ENCODE results near the gene GFI1. TPM values are rescaled to one million over a fixed set of nuclear protein-coding genes. Genes with fewer than 3 reads are reported as not detected.
A peak's percentile ranks its signal among the peaks of the same experiment; 100 is the strongest.
"Not testable (repeated sequence)": the region's sequence is repeated elsewhere in the genome, so short reads cannot be mapped to it uniquely, and the experiment has no call there.

GFI1 gene
- total RNA-seq, 1 experiment from 2014 or later, result 0.31 TPM

DNA sequence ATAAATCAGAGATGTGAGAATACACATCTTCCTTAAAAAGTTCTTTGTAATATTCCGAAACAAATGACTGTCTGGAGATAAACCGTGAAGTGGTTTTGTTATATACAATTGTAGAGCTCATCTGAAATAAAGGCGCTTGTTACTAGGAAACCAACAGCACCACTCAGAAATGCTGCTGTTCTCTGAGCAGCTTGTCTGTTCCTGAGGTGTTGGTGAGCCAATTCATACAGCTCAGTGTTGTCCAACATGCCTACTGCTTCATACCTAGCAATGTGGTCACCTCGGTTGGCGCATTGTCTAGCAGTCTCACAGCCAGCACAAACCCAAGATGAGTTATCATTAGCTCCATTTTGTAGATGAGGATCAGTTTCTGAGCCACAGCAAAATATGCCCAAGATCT is 44.4 kb downstream of the GFI1 start:
- H3K27ac Mint-ChIP-seq (ENCODE audit: unreplicated experiment), result peak overlapping the region; percentile 82
- peaks cover 21% of the 10 kb centered on the region for H3K27me3 Mint-ChIP-seq (ENCODE audit: unreplicated experiment)
- no peak for DNase-seq
- CTCF ChIA-PET, result interaction anchor here (0.6 to 1.1 kb wide), 2 partner anchors 25 to 60 kb away, joined by 3 read pairs; no protein-coding TSS in a partner anchor
- TF ChIP-seq, protein P1, sequence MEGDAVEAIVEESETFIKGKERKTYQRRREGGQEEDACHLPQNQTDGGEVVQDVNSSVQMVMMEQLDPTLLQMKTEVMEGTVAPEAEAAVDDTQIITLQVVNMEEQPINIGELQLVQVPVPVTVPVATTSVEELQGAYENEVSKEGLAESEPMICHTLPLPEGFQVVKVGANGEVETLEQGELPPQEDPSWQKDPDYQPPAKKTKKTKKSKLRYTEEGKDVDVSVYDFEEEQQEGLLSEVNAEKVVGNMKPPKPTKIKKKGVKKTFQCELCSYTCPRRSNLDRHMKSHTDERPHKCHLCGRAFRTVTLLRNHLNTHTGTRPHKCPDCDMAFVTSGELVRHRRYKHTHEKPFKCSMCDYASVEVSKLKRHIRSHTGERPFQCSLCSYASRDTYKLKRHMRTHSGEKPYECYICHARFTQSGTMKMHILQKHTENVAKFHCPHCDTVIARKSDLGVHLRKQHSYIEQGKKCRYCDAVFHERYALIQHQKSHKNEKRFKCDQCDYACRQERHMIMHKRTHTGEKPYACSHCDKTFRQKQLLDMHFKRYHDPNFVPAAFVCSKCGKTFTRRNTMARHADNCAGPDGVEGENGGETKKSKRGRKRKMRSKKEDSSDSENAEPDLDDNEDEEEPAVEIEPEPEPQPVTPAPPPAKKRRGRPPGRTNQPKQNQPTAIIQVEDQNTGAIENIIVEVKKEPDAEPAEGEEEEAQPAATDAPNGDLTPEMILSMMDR (IDR thresholded peaks at IDR 0.05; ENCODE audit: unreplicated experiment), result no peak
- H3K36me3 Mint-ChIP-seq (ENCODE audit: insufficient read depth, unreplicated experiment), result peaks cover 8% of the 10 kb centered on the region
- H3K9me3 Mint-ChIP-seq (ENCODE audit: low read depth, unreplicated experiment), result no peaks in the 10 kb centered on the region
- peak overlapping the region; percentile 87 for H3K4me3 Mint-ChIP-seq (ENCODE audit: low read depth, unreplicated experiment)
- no TSS peak for BruUV-seq (replicated peaks)
- H3K4me1 Mint-ChIP-seq (ENCODE audit: low read depth, unreplicated experiment), result peaks cover 16% of the 10 kb centered on the region
- intact Hi-C loops (cut with micrococcal nuclease; ENCODE audit: unreplicated experiment), result no loop called here

DNA sequence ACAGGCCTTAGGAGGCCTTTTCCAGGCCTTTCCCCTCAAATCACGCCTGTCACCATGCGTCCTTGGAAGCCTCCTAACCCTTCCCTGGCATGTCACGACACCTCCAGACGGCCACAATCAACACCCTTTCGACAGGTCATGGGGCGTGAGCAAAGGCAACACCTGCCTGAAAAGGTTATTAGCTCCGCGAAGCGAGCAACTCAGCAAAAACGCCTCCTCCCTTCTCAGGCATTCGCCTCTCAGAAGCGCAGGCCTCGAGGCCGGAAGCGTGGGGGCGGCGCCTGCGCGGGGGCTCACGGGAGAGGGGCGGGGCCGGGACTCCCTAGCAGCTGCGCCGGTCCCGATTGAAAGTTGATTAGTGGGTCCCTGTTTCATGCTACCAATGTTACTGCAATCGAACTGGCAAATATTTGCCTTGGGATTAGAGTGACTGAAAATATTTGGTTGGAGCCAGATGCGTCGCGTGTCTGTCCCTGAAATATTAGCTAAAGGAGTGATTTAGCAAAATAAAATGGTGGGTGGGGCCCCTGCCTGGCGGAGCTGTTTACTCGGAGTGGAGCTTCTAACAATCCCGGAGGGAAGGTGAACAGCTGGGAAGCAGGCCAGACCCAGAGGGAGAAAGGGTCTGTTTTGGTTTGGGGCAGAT is 44.9 kb downstream of the GFI1 start:
- TF ChIP-seq, protein P1 (IDR thresholded peaks at IDR 0.05; ENCODE audit: unreplicated experiment), result no peak
- peaks cover 16% of the 10 kb centered on the region for H3K27me3 Mint-ChIP-seq (ENCODE audit: unreplicated experiment)
- peaks cover 8% of the 10 kb centered on the region for H3K36me3 Mint-ChIP-seq (ENCODE audit: insufficient read depth, unreplicated experiment)
- H3K4me1 Mint-ChIP-seq (ENCODE audit: low read depth, unreplicated experiment), result peaks cover 16% of the 10 kb centered on the region
- intact Hi-C loops (cut with micrococcal nuclease; ENCODE audit: unreplicated experiment), result no loop called here
- CTCF ChIA-PET, result interaction anchor here (0.6 to 1.1 kb wide), 2 partner anchors 24 to 61 kb away, joined by 3 read pairs; no protein-coding TSS in a partner anchor
- no peaks in the 10 kb centered on the region for H3K9me3 Mint-ChIP-seq (ENCODE audit: low read depth, unreplicated experiment)
- no TSS peak for BruUV-seq (replicated peaks)
- DNase-seq, result peak; percentile 83
- peak overlapping the region; percentile 87 for H3K4me3 Mint-ChIP-seq (ENCODE audit: low read depth, unreplicated experiment)
- peak overlapping the region; percentile 82 for H3K27ac Mint-ChIP-seq (ENCODE audit: unreplicated experiment)

DNA sequence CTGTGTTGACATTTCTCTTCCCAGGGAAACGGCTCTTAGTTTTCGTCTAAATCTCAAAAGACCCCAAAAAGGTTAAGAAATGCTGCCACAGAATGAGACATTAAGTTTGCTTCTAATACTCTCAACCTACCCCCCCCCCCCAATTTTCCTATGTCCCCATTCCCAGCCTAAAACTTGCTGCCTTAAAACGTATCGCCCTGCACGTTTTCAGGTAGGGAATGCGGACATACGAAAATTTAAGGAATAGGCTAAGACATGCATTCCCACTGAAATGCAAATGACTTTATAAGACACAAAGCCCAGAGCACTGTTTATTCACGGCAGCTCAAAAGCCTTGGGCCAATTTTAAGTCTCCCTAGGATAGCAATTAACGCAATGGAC is 45.4 kb downstream of the GFI1 start:
- Mint-ChIP-seq H3K9me3 (ENCODE audit: low read depth, unreplicated experiment) (no peaks in the 10 kb centered on the region), H3K36me3 (ENCODE audit: insufficient read depth, unreplicated experiment) (peaks cover 8% of the 10 kb centered on the region), H3K4me3 (ENCODE audit: low read depth, unreplicated experiment) (peak overlapping the region; percentile 87), H3K27ac (ENCODE audit: unreplicated experiment) (peak overlapping the region; percentile 82), H3K27me3 (ENCODE audit: unreplicated experiment) (peaks cover 10% of the 10 kb centered on the region), H3K4me1 (ENCODE audit: low read depth, unreplicated experiment) (peaks cover 16% of the 10 kb centered on the region)
- BruUV-seq (replicated peaks), result TSS peak; percentile 89
- intact Hi-C loops (cut with micrococcal nuclease; ENCODE audit: unreplicated experiment), result no loop called here
- TF ChIP-seq, protein P1 (IDR thresholded peaks at IDR 0.05; ENCODE audit: unreplicated experiment), result no peak
- no peak for DNase-seq
- CTCF ChIA-PET, result interaction anchor here (1.1 kb wide), 1 partner anchor 24 kb away, joined by 3 read pairs; no protein-coding TSS in a partner anchor

DNA sequence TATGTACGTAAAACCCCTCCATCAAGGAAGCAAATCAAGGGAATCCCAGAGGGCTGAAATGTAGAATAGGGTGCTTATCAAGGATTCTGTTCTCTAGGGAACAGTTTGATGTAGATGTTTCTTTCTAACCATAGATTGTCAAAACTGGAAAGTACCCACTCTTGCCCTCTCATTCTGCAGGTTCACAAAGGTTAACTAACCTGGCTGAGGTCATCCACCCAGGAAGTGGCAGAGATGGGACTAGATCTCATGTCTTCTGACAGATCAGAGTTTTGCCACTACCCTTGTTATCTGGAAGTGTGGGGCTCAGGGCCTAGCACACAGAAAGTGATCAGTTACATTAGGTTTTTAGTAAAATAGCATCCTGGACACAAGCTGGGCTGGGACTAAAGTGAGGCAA is 47.4 kb downstream of the GFI1 start:
- intact Hi-C loops (cut with micrococcal nuclease; ENCODE audit: unreplicated experiment), result no loop called here
- no peak overlapping the region for H3K27ac Mint-ChIP-seq (ENCODE audit: unreplicated experiment)
- H3K4me1 Mint-ChIP-seq (ENCODE audit: low read depth, unreplicated experiment), result peaks cover 12% of the 10 kb centered on the region
- H3K9me3 Mint-ChIP-seq (ENCODE audit: low read depth, unreplicated experiment), result peaks cover 3% of the 10 kb centered on the region
- no TSS peak for BruUV-seq (replicated peaks)
- no peak overlapping the region for H3K4me3 Mint-ChIP-seq (ENCODE audit: low read depth, unreplicated experiment)
- H3K27me3 Mint-ChIP-seq (ENCODE audit: unreplicated experiment), result peaks cover 17% of the 10 kb centered on the region
- no peak for DNase-seq
- TF ChIP-seq, protein P1 (IDR thresholded peaks at IDR 0.05; ENCODE audit: unreplicated experiment), result no peak
- H3K36me3 Mint-ChIP-seq (ENCODE audit: insufficient read depth, unreplicated experiment), result peaks cover 8% of the 10 kb centered on the region
- CTCF ChIA-PET, result no interaction called here

DNA sequence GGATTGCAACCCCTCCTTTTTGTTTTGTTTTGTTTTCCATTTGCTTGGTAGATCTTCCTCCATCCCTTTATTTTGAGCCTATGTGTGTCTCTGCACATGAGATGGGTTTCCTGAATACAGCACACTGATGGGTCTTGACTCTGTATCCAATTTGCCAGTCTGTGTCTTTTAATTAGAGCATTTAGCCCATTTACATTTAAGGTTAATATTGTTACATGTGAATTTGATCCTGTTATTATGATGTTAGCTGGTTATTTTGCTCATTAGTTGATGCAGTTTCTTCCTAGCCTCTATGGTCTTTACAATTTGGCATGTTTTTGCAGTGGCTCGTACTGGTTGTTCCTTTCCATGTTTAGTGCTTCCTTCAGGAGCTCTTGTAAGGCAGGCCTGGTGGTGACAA is 52.2 kb downstream of the GFI1 start:
- DNase-seq; H3K9me3 Mint-ChIP-seq (ENCODE audit: low read depth, unreplicated experiment); H3K4me3 Mint-ChIP-seq (ENCODE audit: low read depth, unreplicated experiment); H3K4me1 Mint-ChIP-seq (ENCODE audit: low read depth, unreplicated experiment); H3K36me3 Mint-ChIP-seq (ENCODE audit: insufficient read depth, unreplicated experiment); CTCF ChIA-PET; intact Hi-C loops (cut with micrococcal nuclease; ENCODE audit: unreplicated experiment); BruUV-seq (replicated peaks); H3K27ac Mint-ChIP-seq (ENCODE audit: unreplicated experiment): not testable (repeated sequence)
- H3K27me3 Mint-ChIP-seq (ENCODE audit: unreplicated experiment), result peaks cover 34% of the 10 kb centered on the region
